ENCODE measurements around the gene PYCR2.

DNA sequence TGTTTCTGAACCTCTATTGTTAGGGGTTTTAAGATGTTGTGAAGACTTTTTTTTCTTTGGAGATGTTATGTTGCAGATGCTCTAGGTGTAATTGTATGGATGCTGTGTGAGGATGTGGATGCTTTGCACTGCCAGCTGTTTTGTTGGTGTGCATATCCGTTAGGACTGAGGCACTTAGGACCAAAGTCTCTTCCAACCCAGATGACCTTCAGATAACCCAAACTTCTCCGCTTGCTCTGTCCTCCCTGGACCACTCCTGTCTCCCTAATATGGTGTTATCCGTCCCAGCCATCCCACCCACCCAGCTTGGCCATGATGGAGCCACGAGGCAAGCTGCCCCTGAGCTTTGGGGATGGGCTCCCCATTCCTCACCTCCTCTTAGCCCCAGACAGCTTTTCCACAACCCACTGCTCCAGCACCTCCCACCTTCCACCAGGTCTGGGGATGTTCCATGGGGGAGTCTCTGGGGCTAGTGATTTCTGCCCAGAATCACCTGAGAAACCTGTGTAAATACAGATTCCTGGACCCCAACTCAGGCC lies 22.1 kb upstream of the PYCR2 start:
- TF ChIP-seq, protein P1, sequence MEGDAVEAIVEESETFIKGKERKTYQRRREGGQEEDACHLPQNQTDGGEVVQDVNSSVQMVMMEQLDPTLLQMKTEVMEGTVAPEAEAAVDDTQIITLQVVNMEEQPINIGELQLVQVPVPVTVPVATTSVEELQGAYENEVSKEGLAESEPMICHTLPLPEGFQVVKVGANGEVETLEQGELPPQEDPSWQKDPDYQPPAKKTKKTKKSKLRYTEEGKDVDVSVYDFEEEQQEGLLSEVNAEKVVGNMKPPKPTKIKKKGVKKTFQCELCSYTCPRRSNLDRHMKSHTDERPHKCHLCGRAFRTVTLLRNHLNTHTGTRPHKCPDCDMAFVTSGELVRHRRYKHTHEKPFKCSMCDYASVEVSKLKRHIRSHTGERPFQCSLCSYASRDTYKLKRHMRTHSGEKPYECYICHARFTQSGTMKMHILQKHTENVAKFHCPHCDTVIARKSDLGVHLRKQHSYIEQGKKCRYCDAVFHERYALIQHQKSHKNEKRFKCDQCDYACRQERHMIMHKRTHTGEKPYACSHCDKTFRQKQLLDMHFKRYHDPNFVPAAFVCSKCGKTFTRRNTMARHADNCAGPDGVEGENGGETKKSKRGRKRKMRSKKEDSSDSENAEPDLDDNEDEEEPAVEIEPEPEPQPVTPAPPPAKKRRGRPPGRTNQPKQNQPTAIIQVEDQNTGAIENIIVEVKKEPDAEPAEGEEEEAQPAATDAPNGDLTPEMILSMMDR (IDR thresholded peaks at IDR 0.05), result no peak
- TF ChIP-seq POLR2A (IDR thresholded peaks at IDR 0.05), result no peak

All from Peyer's patch (tissue), 4 donors.